ENCODE results near the gene SRSF3. TPM values are rescaled to one million over a fixed set of nuclear protein-coding genes. Genes with fewer than 3 reads are reported as not detected.

SRSF3 gene
- polyA plus RNA-seq, 1 donor (not counting 4 experiments of a cell fraction or from before 2014, with no cell fraction given): 398 TPM

GRCh38 chr6:36642913-36643817 lies 49.0 kb downstream of the SRSF3 start:
- dilution Hi-C loops (cut with MboI; ENCODE audit: extremely low pct_ligation_motif_present, low sequenced_read_pairs): no loop called here
- no peak for FAIRE-seq

GRCh38 chr6:36643977-36644376 lies 49.8 kb downstream of the SRSF3 start:
- Histone ChIP-seq H3K4me2 (ENCODE audit: control insufficient read depth, extremely low read depth, insufficient read depth, low read depth, low read length) (no peak overlapping the region), H3K79me2 (ENCODE audit: control insufficient read depth, insufficient read depth, low read length) (no peaks in the 10 kb centered on the region), H3K9me3 (ENCODE audit: control insufficient read depth, low read depth, low read length) (no peaks in the 10 kb centered on the region), H3K27me3 (ENCODE audit: control insufficient read depth, extremely low read depth, insufficient read depth, low read length) (no peaks in the 10 kb centered on the region), H2AFZ (ENCODE audit: control insufficient read depth, low read length) (no peak overlapping the region), H3K9ac (ENCODE audit: control insufficient read depth, extremely low read depth, insufficient read depth, low read length) (no peak overlapping the region), H3K36me3 (ENCODE audit: control insufficient read depth in 2 of 2, extremely low read depth in 1 of 2, insufficient read depth in 2 of 2, low read length in 2 of 2) (no peaks in the 10 kb centered on the region), H3K9me1 (ENCODE audit: control insufficient read depth, extremely low read depth, insufficient read depth, low read length) (no peaks in the 10 kb centered on the region), H3K27ac (ENCODE audit: control insufficient read depth, insufficient read depth, low read length) (no peak overlapping the region), H4K20me1 (ENCODE audit: control insufficient read depth, extremely low read depth, insufficient read depth, low read length) (no peaks in the 10 kb centered on the region), H3K4me1 (ENCODE audit: control insufficient read depth, extremely low read depth, insufficient read depth, low read length) (peaks cover 15% of the 10 kb centered on the region), H3K4me3 (ENCODE audit: control insufficient read depth in 2 of 3, extremely low read depth in 1 of 3, insufficient read depth in 2 of 3, low read depth in 1 of 3, low read length in 3 of 3) (no peak overlapping the region)
- FAIRE-seq: no peak
- dilution Hi-C loops (cut with MboI; ENCODE audit: extremely low pct_ligation_motif_present, low sequenced_read_pairs): no loop called here
- TF ChIP-seq CTCF (optimal IDR thresholded peaks at IDR 0.05 in 1 of 3, IDR thresholded peaks at IDR 0.05 in 1 of 3, conservative IDR thresholded peaks at IDR 0.05 in 1 of 3; ENCODE audit: extremely low read depth in 1 of 3, insufficient read depth in 2 of 3, low read length in 3 of 3) (no peak), EZH2 (IDR thresholded peaks at IDR 0.05; ENCODE audit: low read length) (no peak)
- DNase-seq (ENCODE audit: low read depth, low spot score): no peak

More at GRCh38 chr6:36642913-36643817, 49.0 kb downstream of the SRSF3 start:
- no peak for DNase-seq (ENCODE audit: low read depth, low spot score)
- no peak overlapping the region for H3K4me3 ChIP-seq (ENCODE audit: control insufficient read depth in 2 of 3, extremely low read depth in 1 of 3, insufficient read depth in 2 of 3, low read depth in 1 of 3, low read length in 3 of 3)
- no peaks in the 10 kb centered on the region for H3K9me1 ChIP-seq (ENCODE audit: control insufficient read depth, extremely low read depth, insufficient read depth, low read length)
- H3K27ac ChIP-seq (ENCODE audit: control insufficient read depth, insufficient read depth, low read length): no peak overlapping the region
- no peak overlapping the region for H3K4me2 ChIP-seq (ENCODE audit: control insufficient read depth, extremely low read depth, insufficient read depth, low read depth, low read length)
- H3K79me2 ChIP-seq (ENCODE audit: control insufficient read depth, insufficient read depth, low read length): no peaks in the 10 kb centered on the region
- TF ChIP-seq EZH2 (IDR thresholded peaks at IDR 0.05; ENCODE audit: low read length) (no peak), CTCF (optimal IDR thresholded peaks at IDR 0.05 in 1 of 3, IDR thresholded peaks at IDR 0.05 in 1 of 3, conservative IDR thresholded peaks at IDR 0.05 in 1 of 3; ENCODE audit: extremely low read depth in 1 of 3, insufficient read depth in 2 of 3, low read length in 3 of 3) (no peak)
- H3K9ac ChIP-seq (ENCODE audit: control insufficient read depth, extremely low read depth, insufficient read depth, low read length): no peak overlapping the region
- no peak overlapping the region for H2AFZ ChIP-seq (ENCODE audit: control insufficient read depth, low read length)
- no peaks in the 10 kb centered on the region for H4K20me1 ChIP-seq (ENCODE audit: control insufficient read depth, extremely low read depth, insufficient read depth, low read length)
- H3K4me1 ChIP-seq (ENCODE audit: control insufficient read depth, extremely low read depth, insufficient read depth, low read length): peaks cover 15% of the 10 kb centered on the region
- no peaks in the 10 kb centered on the region for H3K9me3 ChIP-seq (ENCODE audit: control insufficient read depth, low read depth, low read length)
- no peaks in the 10 kb centered on the region for H3K27me3 ChIP-seq (ENCODE audit: control insufficient read depth, extremely low read depth, insufficient read depth, low read length)
- H3K36me3 ChIP-seq (ENCODE audit: control insufficient read depth in 2 of 2, extremely low read depth in 1 of 2, insufficient read depth in 2 of 2, low read length in 2 of 2): no peaks in the 10 kb centered on the region

Measured in keratinocyte (primary cell).